BLaER1 treated with 17β-estradiol and CSF1 and Interleukin-3, amounts not matched to agents 10 nM and 100 nM (cell line): ENCODE measurements around the gene LRRC45.
A peak's percentile ranks its signal among the peaks of the same experiment; 100 is the strongest.

Source experiments
- H3K27ac ChIP-seq, 11 experiments: shearing (Covaris generic); formaldehyde crosslinking; 2 replicates each; pipeline ENCODE4 v1.8.1; 2022
- H3K27me3 ChIP-seq, 11 experiments: shearing (Covaris generic); formaldehyde crosslinking; 2 replicates each; pipeline ENCODE4 v1.8.1; 2022
- H3K36me3 ChIP-seq, 11 experiments: shearing (Covaris generic); formaldehyde crosslinking; 2 replicates each; pipeline ENCODE4 v1.8.1; 2022
- H3K4me1 ChIP-seq, 10 experiments: shearing (Covaris generic); formaldehyde crosslinking; 2 replicates each; pipeline ENCODE4 v1.8.1; 2022
- H3K4me2 ChIP-seq, 11 experiments: shearing (Covaris generic); formaldehyde crosslinking; 2 replicates each; pipeline ENCODE4 v1.8.1; 2022
- H3K4me3 ChIP-seq, 10 experiments: shearing (Covaris generic); formaldehyde crosslinking; 2 replicates each; pipeline ENCODE4 v1.8.1; 2022
- H3K9ac ChIP-seq, 11 experiments: shearing (Covaris generic); formaldehyde crosslinking; 2 replicates each; pipeline ENCODE4 v1.8.1; 2022
- H3K9me3 ChIP-seq, 11 experiments: shearing (Covaris generic); formaldehyde crosslinking; replicated peaks in 1 of 11; 2 replicates each; pipeline ENCODE4 v1.8.1; 2022
- H4K20me1 ChIP-seq, 11 experiments: shearing (Covaris generic); formaldehyde crosslinking; 2 replicates each; pipeline ENCODE4 v1.8.1; 2022
- Cebpa-rat ChIP-seq, 11 experiments: shearing (Covaris generic); IDR thresholded peaks; 2 replicates each; pipeline ENCODE4 v1.8.1; 2022

LRRC45 gene

GRCh38 chr17:82029990-82030469 is 6.9 kb downstream of the LRRC45 start:
- peaks cover 0 to 20% (median 18%) of the 10 kb centered on the region in 11 experiments; a peak in 19 of 22 replicates for H3K27me3 ChIP-seq
- peaks cover 20 to 51% (median 37%) of the 10 kb centered on the region in 10 experiments for H3K4me1 ChIP-seq
- no peak overlapping the region for H3K27ac ChIP-seq
- peak overlapping the region in 7 of 11 experiments; percentile 34 to 80 (median 74); a peak in 9 of 22 replicates for H3K9ac ChIP-seq
- no peaks in the 10 kb centered on the region for H3K9me3 ChIP-seq
- H3K4me3 ChIP-seq, result peak overlapping the region in 6 of 10 experiments; percentile 54 to 74 (median 68); a peak in 13 of 20 replicates
- H3K4me2 ChIP-seq, result peak overlapping the region; percentile 81 to 100 (median 95)
- no peak for TF ChIP-seq Cebpa-rat (IDR thresholded peaks at IDR 0.05)
- peaks cover 0 to 80% (median 31%) of the 10 kb centered on the region in 11 experiments; a peak in 13 of 22 replicates for H4K20me1 ChIP-seq
- peaks cover 0 to 45% (median 4%) of the 10 kb centered on the region in 11 experiments; a peak in 6 of 22 replicates for H3K36me3 ChIP-seq

DNA sequence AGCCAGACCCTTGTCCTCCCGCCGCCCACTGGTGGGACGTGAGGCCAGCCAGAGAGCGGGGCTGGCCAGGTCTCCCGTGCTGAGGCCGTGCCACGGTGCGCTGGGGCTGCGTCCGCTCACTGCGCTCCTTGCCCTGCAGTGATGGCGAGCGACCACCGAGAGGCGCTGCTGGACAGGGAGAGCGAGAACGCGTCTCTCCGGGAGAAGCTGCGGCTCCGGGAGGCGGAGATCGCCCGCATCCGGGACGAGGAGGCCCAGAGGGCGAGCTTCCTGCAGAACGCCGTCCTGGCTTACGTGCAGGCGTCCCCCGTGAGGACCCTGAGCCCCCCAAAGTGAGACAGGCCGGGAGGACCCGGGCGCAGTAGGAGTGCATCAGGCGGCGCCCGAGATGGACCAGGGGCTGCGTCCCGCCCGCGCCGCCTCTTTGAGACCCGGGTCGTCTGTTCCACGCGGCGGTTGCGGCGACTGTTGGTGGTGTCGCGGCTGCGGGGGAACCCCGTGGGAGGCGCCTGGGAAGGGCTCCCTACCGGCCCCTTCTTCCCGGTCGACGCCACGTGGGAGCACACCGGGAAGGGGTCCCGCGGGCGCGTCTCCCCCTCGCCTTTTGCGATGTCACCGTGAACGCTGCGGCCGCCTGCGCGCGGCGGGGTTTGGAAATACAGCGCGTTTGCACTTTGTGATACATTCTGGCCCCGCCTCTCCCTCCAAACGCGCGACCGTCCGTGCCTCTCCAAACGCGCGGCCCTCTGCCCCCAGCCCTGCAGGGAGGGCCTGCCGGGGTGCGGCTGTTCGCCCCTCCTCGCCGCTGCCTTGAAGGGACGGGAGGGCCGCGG is 7.6 kb downstream of the LRRC45 start:
- Histone ChIP-seq H3K27me3 (peaks cover 0 to 20% (median 18%) of the 10 kb centered on the region in 11 experiments; a peak in 19 of 22 replicates), H3K27ac (peak overlapping the region in 9 of 11 experiments; percentile 29 to 74 (median 47); a peak in 17 of 22 replicates), H4K20me1 (peaks cover 0 to 80% (median 35%) of the 10 kb centered on the region in 11 experiments; a peak in 16 of 22 replicates), H3K36me3 (peaks cover 0 to 44% (median 4%) of the 10 kb centered on the region in 11 experiments; a peak in 6 of 22 replicates), H3K4me3 (peak overlapping the region; percentile 54 to 74 (median 67)), H3K4me1 (peaks cover 26 to 50% (median 39%) of the 10 kb centered on the region in 10 experiments), H3K9ac (peak overlapping the region; percentile 47 to 80 (median 64); a peak in 21 of 22 replicates), H3K9me3 (no peaks in the 10 kb centered on the region), H3K4me2 (peak overlapping the region; percentile 81 to 100 (median 95))
- TF ChIP-seq Cebpa-rat (IDR thresholded peaks at IDR 0.05), result no peak

DNA sequence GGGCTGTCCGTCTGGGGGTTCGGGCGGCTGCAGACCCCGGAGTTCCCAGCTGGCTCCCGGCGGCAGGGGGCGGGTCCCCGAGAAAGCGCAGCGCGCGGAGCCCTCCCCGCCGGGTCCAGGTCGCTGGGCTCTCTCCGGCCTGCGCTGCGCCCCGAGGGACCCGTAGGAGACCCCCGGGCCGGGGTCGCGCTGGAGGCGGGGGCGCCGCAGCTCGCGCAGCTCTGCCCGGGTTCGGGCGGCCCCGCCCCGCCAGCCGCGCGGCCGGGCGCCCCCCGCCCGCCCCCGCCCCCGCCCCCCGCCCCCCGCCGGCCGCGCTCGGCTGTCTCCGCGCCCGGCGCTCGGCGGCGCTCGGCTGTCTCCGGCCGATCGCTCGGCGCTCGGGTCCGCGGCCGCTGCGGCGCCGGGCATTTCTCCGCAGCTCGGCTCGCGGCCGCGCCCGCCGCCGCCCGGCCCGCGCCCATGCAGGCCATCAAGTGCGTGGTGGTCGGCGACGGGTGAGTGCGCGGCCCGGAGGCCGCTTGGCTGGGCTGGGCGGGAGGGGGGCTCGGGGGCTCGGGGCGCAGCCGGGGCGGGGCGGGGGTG is 8.3 kb downstream of the LRRC45 start, which contains the start of gene RAC3:
TSS of gene RAC3 (plus strand) at position 376 of the 582 bp plus-strand sequence. CDS start at position 460, 84 bp downstream.
- peaks cover 0 to 39% (median 4%) of the 10 kb centered on the region in 11 experiments; a peak in 6 of 22 replicates for H3K36me3 ChIP-seq
- peaks cover 33 to 57% (median 46%) of the 10 kb centered on the region in 10 experiments for H3K4me1 ChIP-seq
- peak within 1 kb of the TSS; percentile 95 to 100 (median 99) for H3K4me2 ChIP-seq
- peak within 1 kb of the TSS in 9 of 11 experiments; percentile 31 to 74 (median 52); a peak in 17 of 22 replicates for H3K27ac ChIP-seq
- H3K9me3 ChIP-seq, result no peaks in the 10 kb centered on the region
- H3K27me3 ChIP-seq, result peaks cover 0 to 20% (median 18%) of the 10 kb centered on the region in 11 experiments; a peak in 19 of 22 replicates
- peak within 1 kb of the TSS; percentile 54 to 81 (median 71); a peak in 21 of 22 replicates for H3K9ac ChIP-seq
- TF ChIP-seq Cebpa-rat (IDR thresholded peaks at IDR 0.05), result no peak
- peak within 1 kb of the TSS; percentile 56 to 74 (median 67) for H3K4me3 ChIP-seq
- H4K20me1 ChIP-seq, result peaks cover 0 to 80% (median 35%) of the 10 kb centered on the region in 11 experiments; a peak in 17 of 22 replicates

GRCh38 chr17:82031885-82032627 is 9.0 kb downstream of the LRRC45 start:
- Histone ChIP-seq H3K4me3 (peak overlapping the region; percentile 56 to 74 (median 66)), H3K9me3 (no peaks in the 10 kb centered on the region), H4K20me1 (peaks cover 0 to 78% (median 33%) of the 10 kb centered on the region in 11 experiments; a peak in 17 of 22 replicates), H3K36me3 (peaks cover 0 to 35% (median 4%) of the 10 kb centered on the region in 11 experiments; a peak in 6 of 22 replicates), H3K9ac (peak overlapping the region; percentile 51 to 81 (median 71); a peak in 21 of 22 replicates), H3K27ac (peak overlapping the region in 8 of 11 experiments; percentile 28 to 54 (median 41); a peak in 8 of 22 replicates), H3K27me3 (peaks cover 0 to 20% (median 18%) of the 10 kb centered on the region in 11 experiments; a peak in 19 of 22 replicates), H3K4me1 (peaks cover 39 to 63% (median 52%) of the 10 kb centered on the region in 10 experiments), H3K4me2 (peak overlapping the region; percentile 90 to 100 (median 99))
- no peak for TF ChIP-seq Cebpa-rat (IDR thresholded peaks at IDR 0.05)

GRCh38 chr17:82033359-82034085 is 10.4 kb downstream of the LRRC45 start:
- no peak overlapping the region for H3K4me3 ChIP-seq
- peak overlapping the region in 3 of 11 experiments; percentile 1 to 80 (median 31); a peak in 3 of 22 replicates for H3K9ac ChIP-seq
- H3K27ac ChIP-seq, result no peak overlapping the region
- no peaks in the 10 kb centered on the region for H3K9me3 ChIP-seq
- peaks cover 45 to 69% (median 55%) of the 10 kb centered on the region in 10 experiments for H3K4me1 ChIP-seq
- peak overlapping the region in 7 of 11 experiments; percentile 12 to 99 (median 99); a peak in 7 of 22 replicates for H3K4me2 ChIP-seq
- H4K20me1 ChIP-seq, result peaks cover 0 to 64% (median 29%) of the 10 kb centered on the region in 11 experiments; a peak in 17 of 22 replicates
- no peak for TF ChIP-seq Cebpa-rat (IDR thresholded peaks at IDR 0.05)
- H3K36me3 ChIP-seq, result peaks cover 0 to 20% (median 0%) of the 10 kb centered on the region in 11 experiments; a peak in 3 of 22 replicates
- H3K27me3 ChIP-seq, result peaks cover 0 to 20% (median 18%) of the 10 kb centered on the region in 11 experiments; a peak in 19 of 22 replicates

DNA sequence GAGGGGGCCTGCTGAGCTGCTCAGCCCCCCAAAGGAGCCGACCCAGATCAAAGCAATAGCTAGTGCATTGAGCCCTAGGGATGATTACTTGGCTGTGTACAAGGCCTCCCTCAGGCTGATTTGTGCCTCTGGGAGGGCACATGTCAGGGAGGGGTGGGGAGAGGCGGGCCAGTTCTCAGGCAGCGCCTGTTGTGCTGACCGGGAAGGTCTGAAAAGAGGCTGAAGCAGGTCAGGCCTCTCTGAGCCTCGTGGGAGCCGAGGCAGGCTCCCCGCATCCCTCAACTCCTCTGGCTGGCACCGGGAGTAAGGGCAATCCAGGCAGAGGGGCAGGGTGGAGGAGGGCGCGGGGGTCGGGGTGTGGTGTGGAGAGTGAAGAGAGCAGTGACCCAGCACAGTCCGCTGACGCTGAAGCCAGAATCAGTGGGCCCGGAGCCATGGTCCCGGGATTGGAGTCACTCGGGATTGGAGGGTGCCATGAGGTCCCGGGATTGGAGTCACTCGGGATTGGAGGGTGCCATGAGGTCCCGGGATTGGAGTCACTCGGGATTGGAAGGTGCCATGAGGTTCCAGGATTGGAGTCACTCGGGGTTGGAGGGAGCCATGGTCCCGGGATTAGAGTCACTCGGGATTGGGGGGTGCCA is 11.4 kb downstream of the LRRC45 start:
- peaks cover 0 to 54% (median 28%) of the 10 kb centered on the region in 11 experiments; a peak in 17 of 22 replicates for H4K20me1 ChIP-seq
- peaks cover 0 to 11% (median 0%) of the 10 kb centered on the region in 11 experiments; a peak in 2 of 22 replicates for H3K36me3 ChIP-seq
- H3K9ac ChIP-seq, result no peak overlapping the region
- H3K4me2 ChIP-seq, result peak overlapping the region in 9 of 11 experiments; percentile 8 to 100 (median 97); a peak in 8 of 22 replicates
- H3K27me3 ChIP-seq, result peaks cover 0 to 20% (median 18%) of the 10 kb centered on the region in 11 experiments; a peak in 19 of 22 replicates
- no peak overlapping the region for H3K27ac ChIP-seq
- TF ChIP-seq Cebpa-rat (IDR thresholded peaks at IDR 0.05), result no peak
- H3K4me3 ChIP-seq, result no peak overlapping the region
- H3K4me1 ChIP-seq, result peaks cover 53 to 66% (median 56%) of the 10 kb centered on the region in 10 experiments
- H3K9me3 ChIP-seq, result no peaks in the 10 kb centered on the region
